OCI-LY7 (cell line): ENCODE measurements around the gene RPA3.

ENCODE experiments used
- CTCF ChIP-seq: fragments of 200-600 bp; sonication (generic); conservative IDR thresholded peaks from 2 replicates; pipeline ENCODE4 v1.5.1; 2014; ENCODE audit warnings: mild to moderate bottlenecking, antibody characterized with exemption, low read length, moderate library complexity, mixed read lengths
- EZH2phosphoT487 ChIP-seq: fragments of 200-600 bp; sonication (generic); IDR thresholded peaks from 2 replicates; pipeline ENCODE4 v1.6.1; 2018; ENCODE audit warnings: low read depth, borderline replicate concordance, mild to moderate bottlenecking, mixed run types, antibody characterized with exemption, low read length, moderate library complexity, mixed read lengths

DNA sequence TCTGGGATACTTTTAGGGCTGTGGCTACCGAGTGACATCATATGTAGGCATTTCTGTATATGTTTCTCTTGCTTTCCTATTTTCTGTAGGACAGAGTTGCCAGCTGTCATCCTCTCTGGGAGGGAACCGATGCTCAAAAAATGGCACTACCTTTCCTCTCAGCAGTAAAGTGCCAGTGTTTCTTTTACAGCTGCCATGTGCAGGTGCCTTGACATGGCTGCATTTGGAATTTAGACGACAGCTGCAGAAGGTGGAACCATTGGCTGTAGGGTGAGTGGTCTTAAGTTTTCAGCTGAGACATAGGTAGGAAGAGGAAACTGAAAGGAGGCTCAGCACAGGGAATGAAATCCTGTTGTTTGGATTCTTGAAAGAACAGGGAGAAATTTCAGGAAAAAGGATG, 20.2 kb upstream of the RPA3 start:
- TF ChIP-seq CTCF, result no peak
- no peak for TF ChIP-seq EZH2phosphoT487
